Neural cell (in vitro differentiated cells): ENCODE data around the gene ABCC8.

Experiments used
- EP300 ChIP-seq: fragments of 450-650 bp; conservative IDR thresholded peaks from 2 replicates; pipeline ENCODE4 v1.6.1; 2014; ENCODE audit warnings: antibody characterized with exemption, mild to moderate bottlenecking, moderate library complexity; ENCODE audit not compliant: poor library complexity, severe bottlenecking
- EZH2 ChIP-seq: fragments of 200-600, 300-800 bp; shearing (Covaris generic), sonication (generic); IDR thresholded peaks from 2 replicates; pipeline ENCODE4 v1.6.1; 2014; ENCODE audit warnings: antibody characterized with exemption, low read length, borderline replicate concordance, mild to moderate bottlenecking; ENCODE audit not compliant: insufficient read depth, poor library complexity, severe bottlenecking
- POLR2AphosphoS5 ChIP-seq: IDR thresholded peaks from 2 replicates; pipeline ENCODE4 v1.6.1; 2012
- SMC3 ChIP-seq: fragments of 450-650 bp; conservative IDR thresholded peaks from 2 replicates; pipeline ENCODE4 v1.6.1; 2014; ENCODE audit warnings: antibody characterized with exemption, mild to moderate bottlenecking, moderate library complexity; ENCODE audit not compliant: poor library complexity
- TF ChIP-seq, protein P1 (sequence below): fragments of 450-650 bp; IDR thresholded peaks from 2 replicates; pipeline ENCODE4 v1.5.1; 2014; ENCODE audit warnings: antibody characterized with exemption, mild to moderate bottlenecking, moderate library complexity; ENCODE audit not compliant: poor library complexity, severe bottlenecking
- TF ChIP-seq, protein P2 (sequence below): IDR thresholded peaks from 2 replicates; pipeline ENCODE4 v1.6.1; 2012; ENCODE audit warnings: borderline replicate concordance

DNA sequence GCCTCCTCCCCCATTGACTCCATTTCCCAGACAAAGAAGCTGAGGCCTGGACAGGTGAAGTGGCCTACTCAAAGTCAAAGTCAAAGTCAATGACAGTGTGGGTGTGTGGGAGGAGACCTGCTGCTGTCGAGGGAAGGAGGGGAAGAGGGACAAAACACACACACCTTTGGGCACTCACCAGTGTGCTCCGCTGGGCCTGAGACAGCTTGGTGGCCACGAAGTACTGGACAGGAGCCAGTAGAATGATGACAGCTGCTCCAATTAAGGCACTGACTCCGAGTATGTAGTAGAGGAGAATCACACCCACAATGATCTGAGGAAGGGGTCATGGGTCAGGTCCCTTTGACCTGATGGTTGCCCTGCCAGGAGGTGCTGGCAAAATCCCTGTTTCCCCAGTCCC lies 33.6 kb downstream of the ABCC8 start:
- no peak for TF ChIP-seq POLR2AphosphoS5
- TF ChIP-seq, protein P1, sequence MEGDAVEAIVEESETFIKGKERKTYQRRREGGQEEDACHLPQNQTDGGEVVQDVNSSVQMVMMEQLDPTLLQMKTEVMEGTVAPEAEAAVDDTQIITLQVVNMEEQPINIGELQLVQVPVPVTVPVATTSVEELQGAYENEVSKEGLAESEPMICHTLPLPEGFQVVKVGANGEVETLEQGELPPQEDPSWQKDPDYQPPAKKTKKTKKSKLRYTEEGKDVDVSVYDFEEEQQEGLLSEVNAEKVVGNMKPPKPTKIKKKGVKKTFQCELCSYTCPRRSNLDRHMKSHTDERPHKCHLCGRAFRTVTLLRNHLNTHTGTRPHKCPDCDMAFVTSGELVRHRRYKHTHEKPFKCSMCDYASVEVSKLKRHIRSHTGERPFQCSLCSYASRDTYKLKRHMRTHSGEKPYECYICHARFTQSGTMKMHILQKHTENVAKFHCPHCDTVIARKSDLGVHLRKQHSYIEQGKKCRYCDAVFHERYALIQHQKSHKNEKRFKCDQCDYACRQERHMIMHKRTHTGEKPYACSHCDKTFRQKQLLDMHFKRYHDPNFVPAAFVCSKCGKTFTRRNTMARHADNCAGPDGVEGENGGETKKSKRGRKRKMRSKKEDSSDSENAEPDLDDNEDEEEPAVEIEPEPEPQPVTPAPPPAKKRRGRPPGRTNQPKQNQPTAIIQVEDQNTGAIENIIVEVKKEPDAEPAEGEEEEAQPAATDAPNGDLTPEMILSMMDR, result no peak
- TF ChIP-seq EP300, result no peak
- TF ChIP-seq EZH2, result no peak
- TF ChIP-seq, protein P2, sequence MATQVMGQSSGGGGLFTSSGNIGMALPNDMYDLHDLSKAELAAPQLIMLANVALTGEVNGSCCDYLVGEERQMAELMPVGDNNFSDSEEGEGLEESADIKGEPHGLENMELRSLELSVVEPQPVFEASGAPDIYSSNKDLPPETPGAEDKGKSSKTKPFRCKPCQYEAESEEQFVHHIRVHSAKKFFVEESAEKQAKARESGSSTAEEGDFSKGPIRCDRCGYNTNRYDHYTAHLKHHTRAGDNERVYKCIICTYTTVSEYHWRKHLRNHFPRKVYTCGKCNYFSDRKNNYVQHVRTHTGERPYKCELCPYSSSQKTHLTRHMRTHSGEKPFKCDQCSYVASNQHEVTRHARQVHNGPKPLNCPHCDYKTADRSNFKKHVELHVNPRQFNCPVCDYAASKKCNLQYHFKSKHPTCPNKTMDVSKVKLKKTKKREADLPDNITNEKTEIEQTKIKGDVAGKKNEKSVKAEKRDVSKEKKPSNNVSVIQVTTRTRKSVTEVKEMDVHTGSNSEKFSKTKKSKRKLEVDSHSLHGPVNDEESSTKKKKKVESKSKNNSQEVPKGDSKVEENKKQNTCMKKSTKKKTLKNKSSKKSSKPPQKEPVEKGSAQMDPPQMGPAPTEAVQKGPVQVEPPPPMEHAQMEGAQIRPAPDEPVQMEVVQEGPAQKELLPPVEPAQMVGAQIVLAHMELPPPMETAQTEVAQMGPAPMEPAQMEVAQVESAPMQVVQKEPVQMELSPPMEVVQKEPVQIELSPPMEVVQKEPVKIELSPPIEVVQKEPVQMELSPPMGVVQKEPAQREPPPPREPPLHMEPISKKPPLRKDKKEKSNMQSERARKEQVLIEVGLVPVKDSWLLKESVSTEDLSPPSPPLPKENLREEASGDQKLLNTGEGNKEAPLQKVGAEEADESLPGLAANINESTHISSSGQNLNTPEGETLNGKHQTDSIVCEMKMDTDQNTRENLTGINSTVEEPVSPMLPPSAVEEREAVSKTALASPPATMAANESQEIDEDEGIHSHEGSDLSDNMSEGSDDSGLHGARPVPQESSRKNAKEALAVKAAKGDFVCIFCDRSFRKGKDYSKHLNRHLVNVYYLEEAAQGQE, result no peak
- TF ChIP-seq SMC3, result no peak
